Measurements from ENCODE around the gene PDE1C.

The PDE1C gene

GRCh38 chr7:31893365-31893764 lies 176.8 kb downstream of the PDE1C start:
- no peak for DNase-seq (ENCODE audit: low read depth, low spot score)

GRCh38 chr7:31892099-31892829 lies 177.9 kb downstream of the PDE1C start:
- DNase-seq (ENCODE audit: low read depth, low spot score): no peak

- DNase-seq (ENCODE audit: low read depth, low spot score): no peak
These were observed 179.4 kb downstream of the PDE1C start for GRCh38 chr7:31890766-31891165.

- DNase-seq (ENCODE audit: low read depth, low spot score): no peak
These were observed 180.0 kb downstream of the PDE1C start for GRCh38 chr7:31890198-31890597.

GRCh38 chr7:31887006-31887405 lies 183.2 kb downstream of the PDE1C start:
- DNase-seq (ENCODE audit: low read depth, low spot score): no peak

- DNase-seq (ENCODE audit: low read depth, low spot score): no peak
These were observed 185.0 kb downstream of the PDE1C start for GRCh38 chr7:31885171-31885570.

GRCh38 chr7:31883761-31884164 lies 186.4 kb downstream of the PDE1C start:
- no peak for DNase-seq (ENCODE audit: low read depth, low spot score)

GRCh38 chr7:31882187-31882586 lies 188.0 kb downstream of the PDE1C start:
- DNase-seq (ENCODE audit: low read depth, low spot score): no peak

DNA sequence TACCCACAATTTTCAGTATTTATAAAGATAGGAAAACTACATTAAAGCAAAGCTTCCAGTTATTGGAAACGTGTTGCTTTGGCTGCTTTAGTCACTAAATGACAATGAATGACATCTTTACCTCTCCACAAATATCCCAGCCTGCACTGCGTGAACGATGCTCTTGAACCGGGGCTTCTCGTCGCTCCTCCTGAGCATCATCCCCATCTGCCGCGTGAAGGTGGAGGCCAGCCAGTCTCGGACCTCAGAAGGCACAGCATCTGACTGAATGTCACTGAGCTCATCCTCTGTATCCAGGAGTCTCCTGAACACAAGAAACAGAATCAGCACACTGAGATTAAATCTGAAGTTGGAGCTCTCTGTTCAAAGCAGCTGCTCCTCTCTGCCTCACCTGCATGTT lies 191.3 kb downstream of the PDE1C start:
- DNase-seq (ENCODE audit: low read depth, low spot score): no peak

DNA sequence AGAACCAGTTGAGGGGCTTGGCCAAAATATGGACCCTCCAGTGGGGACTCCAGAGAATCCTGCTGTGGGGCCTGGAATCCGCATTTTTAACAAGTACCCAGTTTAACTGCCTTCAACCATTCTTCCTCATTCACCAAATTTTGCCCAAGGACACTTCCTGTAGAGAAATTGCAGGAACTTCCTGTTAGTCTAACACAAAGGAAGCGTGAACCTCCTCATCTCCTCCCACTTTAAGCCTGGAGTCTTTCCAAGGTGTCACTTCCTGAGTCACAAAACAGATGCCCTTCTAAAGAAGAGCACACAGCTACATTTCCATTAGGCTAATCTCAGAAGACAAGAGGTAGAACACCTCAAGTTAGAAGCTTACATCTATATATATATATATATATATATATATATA lies 194.8 kb downstream of the PDE1C start:
- no peak for DNase-seq (ENCODE audit: low read depth, low spot score)

DNA sequence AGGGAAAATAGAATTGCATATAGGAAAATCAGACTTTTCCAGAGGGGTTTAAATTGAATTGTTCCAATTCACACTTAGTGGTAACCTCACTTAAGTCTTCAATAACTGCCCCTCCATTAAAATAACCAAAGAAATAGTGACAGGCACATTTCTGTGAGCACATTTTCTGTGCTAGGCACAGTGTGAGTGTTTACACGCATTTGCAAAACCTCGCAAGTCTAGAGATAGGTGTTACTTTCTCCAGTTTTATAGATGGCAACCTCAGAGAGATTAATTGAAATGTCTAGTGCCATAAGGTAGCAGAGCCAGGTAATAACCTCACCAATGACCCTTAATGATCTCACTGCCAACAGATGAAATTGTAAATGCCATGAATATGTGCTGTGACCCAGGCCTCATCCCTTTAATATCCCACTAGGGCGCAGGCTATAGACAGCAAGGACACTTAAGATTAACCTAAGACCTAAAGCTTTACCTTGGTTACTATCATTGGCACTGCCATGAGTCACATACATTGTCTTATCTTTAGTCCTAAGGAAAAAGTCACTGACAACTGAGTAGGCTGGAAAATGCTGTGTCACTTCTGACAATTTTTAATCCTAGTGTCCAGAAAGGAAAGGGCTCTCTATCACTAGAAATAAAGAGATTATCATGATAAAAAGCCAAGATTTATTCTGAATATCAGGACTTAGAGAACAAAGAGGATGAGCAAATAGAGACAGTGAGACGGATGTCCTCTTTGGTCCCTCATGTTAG lies 195.4 kb downstream of the PDE1C start:
- no peak for DNase-seq (ENCODE audit: low read depth, low spot score)

- no peak for DNase-seq (ENCODE audit: low read depth, low spot score)
These were observed 196.2 kb downstream of the PDE1C start for GRCh38 chr7:31873816-31874597.

DNA sequence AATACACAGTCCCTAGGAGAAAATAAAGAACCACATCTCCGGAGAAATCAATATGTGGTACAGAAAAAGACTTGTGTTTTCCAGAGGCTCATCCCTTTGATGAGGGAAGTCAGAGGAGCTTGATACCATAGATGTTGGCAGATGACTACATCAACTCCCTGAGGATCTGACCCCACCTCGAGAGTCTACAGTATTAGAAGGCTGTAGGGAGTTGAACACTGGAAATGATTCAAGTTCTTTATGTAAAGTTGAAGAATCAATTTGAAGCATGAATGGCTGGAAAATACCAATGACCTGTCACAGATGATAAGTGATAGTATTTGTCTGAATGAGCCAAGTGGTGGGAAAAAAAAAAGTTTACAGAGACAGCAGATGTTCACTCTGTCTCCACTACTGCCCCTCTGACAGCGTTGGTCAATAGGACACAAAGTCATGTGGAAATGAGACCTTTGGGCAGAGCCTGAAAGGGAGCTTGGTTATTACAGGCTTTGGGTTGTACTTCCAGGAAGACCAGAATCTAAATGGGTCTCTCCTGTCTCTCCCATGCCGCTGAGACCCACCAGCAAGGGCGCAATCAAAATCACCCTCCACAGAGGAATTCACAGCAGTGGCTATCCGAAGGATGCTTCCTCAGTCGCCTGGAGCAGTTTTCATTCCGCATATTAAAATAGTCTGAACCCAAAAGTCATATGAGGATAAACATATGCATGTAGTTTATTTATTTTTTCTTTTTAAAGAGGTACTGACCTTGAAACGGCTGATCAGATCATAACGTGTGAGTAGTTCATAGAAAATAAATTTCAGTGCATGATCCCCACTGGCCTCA lies 197.4 kb downstream of the PDE1C start:
- DNase-seq (ENCODE audit: low read depth, low spot score): no peak

GRCh38 chr7:31864646-31865045 lies 205.6 kb downstream of the PDE1C start:
- DNase-seq (ENCODE audit: low read depth, low spot score): no peak

GRCh38 chr7:31860925-31861324 lies 209.3 kb downstream of the PDE1C start:
- DNase-seq (ENCODE audit: low read depth, low spot score): no peak

DNA sequence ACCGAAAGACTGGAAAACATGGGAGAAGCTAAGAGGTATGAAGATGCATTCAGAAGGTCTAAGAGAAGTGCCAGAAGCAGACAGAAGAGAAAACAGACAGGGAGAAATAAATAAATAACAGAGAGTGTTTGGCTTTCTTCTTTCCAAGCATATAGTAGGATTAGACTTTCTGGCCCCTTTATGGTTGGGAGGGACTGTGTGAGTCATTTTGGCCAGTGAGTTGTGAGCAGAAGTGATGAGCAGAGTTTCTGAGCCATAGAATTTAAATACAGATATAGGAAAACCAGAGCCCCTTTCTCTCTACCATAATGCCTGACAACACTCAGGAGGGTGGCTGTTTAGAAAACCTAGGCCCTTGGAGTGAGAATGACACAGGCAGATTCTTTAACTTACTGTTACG lies 212.2 kb downstream of the PDE1C start:
- no peak for DNase-seq (ENCODE audit: low read depth, low spot score)

DNA sequence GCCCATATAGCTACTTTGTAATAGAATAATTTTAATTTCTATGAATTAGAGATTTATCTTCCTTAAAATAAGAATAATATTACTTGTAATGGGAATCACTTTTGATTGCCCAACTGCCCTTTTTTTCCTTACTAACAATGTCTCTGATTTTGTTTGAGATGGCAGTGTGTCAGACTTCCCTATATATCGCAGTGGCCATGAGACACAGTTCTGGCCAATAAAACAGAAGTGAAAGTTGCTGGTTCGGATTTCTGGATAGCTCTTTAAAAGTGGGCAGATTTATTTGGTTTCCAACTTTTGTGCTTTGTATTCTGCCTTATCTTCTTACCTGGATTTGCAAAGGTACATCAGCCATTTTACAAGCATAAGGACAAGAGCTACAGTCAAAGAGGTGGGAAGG lies 213.0 kb downstream of the PDE1C start:
- DNase-seq (ENCODE audit: low read depth, low spot score): no peak

DNA sequence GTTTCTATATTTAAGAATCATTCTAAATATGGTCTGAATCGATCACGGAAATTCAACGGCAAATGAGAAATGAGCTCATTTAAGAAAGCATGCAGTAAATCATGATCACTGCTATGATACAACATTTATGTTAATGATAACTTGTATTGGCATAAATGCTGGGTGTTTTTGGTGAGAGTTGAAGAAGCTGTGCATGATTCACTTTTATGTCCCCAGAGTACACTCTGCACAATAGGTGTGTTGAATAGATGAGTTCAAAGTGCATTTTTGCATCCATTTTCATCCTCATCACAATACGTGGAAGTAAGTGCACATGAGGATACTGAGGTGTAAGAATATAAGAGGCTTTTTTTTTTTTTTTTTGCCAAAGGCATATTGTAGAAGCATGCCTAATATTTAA lies 213.9 kb downstream of the PDE1C start:
- no peak for DNase-seq (ENCODE audit: low read depth, low spot score)

DNA sequence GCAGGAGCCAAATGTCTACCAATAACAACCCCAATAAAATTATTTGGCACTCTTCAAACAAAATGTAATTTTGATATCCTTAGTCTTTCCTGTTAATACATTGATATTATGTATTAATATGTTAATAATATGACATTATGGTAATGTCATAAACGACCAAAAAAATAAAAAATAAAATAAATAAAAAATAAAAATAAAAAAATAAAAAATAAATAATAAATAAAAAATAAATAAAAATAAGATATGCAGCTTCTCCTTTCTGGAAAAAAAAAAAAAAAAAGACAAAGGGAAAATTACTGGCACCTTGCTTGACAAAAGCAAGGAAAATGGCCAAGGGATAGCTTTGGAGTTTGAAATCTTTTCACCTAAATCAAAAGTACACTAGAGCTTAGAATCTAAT lies 214.7 kb downstream of the PDE1C start:
- no peak for DNase-seq (ENCODE audit: low read depth, low spot score)

GRCh38 chr7:31853380-31853779 lies 216.8 kb downstream of the PDE1C start:
- no peak for DNase-seq (ENCODE audit: low read depth, low spot score)

GRCh38 chr7:31852462-31852861 lies 217.7 kb downstream of the PDE1C start:
- DNase-seq (ENCODE audit: low read depth, low spot score): no peak

GRCh38 chr7:31851119-31851518 lies 219.1 kb downstream of the PDE1C start:
- no peak for DNase-seq (ENCODE audit: low read depth, low spot score)

Data from ELF-1 (cell line).